Iris pigment epithelial cell (primary cell): ENCODE measurements around the gene NFKBIE.

Experiments used
- DNase-seq: peaks from one replicate; pipeline ENCODE4 v3.0.0-alpha.2; 2011; ENCODE audit warnings: low read depth

NFKBIE gene

DNA sequence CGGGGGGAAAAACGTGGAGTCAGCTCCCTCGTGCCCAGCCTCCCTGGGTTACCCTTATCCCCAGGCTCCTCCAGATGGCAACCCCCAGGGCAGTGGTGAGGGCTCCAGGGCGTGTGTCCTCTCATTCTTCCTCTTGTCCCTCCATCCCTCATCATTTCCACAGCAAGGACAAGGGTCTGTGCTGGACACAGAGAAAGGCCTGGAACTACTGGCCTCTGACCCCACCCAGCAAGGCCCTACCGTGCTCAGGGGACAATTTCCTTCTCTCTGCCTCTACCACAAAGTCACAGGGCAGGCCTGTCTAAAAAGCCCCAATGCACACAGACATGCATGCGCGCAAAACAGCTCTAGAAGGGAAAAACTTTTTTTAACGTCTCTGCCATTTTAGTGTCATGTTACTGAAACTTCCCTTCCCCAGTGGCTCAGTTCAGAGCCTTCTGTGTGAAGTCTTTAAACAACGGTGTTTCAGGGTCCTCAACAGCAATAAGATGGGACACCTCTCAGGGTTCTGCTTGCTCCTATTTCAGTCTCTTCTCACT, 7.0 kb downstream of the NFKBIE start:
- no peak for DNase-seq

DNA sequence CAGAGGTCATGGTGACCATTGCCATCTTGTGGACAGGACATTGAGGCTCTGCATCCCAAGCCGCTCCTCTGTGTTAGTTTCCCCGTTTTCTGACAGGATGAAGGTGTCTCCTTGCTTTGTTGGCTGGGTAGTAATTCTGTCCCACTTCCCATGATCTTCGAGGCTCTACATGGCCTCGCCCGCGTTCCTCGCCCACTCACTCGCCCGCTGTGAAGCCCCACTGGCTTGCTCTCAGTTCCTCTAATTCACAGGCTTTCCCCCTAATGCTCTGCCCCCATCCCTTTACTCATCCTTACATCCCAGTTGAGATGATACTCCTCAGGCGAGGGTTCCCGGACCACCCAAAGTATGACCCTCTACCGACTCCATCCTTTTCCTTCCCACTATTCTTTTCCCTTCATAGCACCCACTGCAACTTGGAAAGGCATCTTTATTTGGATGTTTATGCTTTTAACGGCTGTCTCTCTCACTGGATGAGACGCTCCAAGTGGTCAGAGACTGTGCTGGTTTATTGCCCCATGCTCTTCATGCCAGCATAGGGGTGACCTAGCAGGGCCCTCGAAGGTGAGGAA, 7.5 kb downstream of the NFKBIE start:
- no peak for DNase-seq

DNA sequence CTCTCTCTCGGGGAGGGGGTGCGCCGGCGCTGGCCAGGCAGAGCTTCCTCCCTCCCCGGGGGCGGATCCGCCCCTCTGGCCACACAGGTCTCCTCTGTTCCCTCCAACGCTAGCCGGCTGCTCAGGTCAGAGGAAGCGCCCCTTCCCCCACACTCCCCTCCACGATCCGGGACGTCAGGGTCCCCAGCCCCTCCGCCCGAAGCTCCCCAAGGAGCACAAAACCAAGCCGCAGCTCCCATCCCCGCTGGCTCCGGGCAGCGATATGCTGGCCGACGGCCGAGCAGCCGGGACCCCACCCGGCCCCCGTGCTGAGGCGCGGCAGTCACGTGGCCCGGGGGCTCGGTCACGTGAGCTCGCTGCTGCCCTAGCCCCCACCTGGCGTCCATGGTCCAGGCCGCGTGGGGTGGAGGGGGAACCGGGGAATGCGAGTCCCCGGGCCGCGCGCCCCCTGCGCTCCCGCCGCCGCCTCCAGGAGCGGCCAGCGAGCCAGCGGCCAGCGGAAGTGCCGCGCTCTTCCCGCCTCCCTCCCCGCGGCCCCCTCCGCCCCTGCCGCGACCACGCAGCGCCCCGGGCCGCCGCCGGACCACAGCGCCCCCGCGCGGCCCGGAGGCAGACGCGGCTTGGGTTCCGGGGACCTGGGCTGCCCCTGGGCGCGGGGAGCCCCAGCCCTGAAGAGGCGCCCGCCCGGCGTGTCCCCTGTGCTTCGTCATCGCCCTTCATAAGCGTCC, 8.2 kb downstream of the NFKBIE start, which contains the start of gene SLC35B2:
SLC35B2 (minus strand) TSS at position 504 of the 728 bp plus-strand sequence; CDS start at position 386, 118 bp downstream.
- DNase-seq, result peak; percentile 81

DNA sequence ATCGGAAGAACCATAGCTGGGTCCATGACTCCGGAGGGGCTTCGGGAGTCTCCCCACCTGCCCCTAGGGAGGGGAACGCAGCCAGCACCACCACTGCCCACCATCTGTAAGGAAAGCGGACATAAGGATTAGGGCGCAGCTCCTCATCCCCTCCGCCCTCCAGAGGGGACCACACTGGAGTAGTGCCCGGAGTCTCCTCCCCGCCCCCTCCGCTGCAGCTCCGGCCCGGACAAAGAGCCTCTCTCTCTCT, 8.7 kb downstream of the NFKBIE start:
- DNase-seq, result no peak

DNA sequence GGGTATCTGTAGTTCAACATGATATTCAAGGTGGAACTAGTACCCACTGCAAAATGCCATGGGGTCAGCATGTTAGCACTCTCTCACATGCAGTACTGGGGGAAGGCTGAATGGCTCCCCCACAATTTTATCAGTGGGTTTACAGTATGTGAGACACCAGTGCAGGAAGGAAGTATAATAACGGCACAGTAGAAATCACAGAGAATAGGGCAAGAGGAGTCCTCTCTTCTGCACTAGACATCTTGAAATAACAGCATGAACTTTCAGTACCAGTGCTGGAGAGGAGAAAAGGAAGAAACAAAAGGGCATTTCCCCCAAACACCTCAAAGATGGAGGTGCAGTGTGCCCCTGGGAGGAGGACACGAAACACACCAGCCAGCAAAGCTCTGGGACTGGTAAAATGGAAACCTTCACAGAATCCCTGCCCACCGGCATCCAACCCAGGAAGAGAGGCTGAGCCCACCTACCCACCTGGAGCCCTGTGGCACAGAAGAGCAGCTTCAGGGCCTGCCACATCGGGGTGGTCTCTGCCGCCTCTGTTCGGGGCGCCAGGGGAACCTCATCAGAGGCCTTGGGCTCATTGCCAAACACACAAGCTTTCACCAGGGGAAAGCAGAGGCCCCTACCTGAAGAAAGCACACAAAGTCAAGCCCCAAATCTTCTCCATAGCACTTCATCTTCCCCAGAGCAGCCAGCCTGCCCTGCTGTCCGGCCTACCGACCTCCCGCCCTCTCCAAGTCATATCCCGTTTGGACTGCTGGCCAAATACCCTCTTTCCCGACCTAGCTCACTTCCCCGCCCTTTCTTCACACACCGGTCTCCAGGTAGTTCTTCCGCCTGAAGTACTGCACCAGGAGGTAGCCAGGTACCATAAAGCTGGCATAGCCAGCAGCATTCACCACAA, 9.2 kb downstream of the NFKBIE start:
- no peak for DNase-seq

DNA sequence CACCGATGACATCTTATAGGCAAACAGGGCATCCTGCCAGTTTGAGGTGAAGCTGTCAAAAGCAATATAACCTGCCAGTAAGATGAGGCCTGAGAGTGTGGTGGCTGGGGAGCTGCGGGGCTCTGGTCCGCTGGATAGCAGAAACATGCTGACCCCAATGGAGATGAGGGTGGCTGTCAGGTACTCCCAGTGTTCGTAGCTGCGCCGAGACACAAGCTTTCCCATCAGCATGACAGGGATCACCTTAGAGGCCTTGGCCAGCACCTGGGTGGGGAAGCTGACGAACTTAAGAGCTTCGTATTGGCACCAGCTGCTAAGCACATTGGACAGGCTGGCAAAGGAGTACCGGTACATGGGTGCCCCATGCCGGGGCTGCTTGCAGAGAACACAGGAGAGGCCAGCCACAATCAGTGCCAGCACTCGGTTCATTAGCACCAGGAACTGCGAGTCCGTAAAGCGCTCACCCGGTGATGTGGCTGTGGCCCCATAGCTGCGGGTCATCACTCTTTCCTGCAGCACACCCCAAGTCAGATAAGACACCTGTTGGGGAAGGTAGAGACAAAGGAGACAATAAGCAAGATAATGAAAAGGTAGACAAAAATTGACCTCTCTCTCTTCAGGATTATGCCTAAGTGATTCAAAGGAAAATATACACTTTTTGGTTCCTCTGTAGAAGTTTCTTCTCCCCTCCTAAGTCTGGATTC, 10.1 kb downstream of the NFKBIE start:
- DNase-seq, result no peak

DNA sequence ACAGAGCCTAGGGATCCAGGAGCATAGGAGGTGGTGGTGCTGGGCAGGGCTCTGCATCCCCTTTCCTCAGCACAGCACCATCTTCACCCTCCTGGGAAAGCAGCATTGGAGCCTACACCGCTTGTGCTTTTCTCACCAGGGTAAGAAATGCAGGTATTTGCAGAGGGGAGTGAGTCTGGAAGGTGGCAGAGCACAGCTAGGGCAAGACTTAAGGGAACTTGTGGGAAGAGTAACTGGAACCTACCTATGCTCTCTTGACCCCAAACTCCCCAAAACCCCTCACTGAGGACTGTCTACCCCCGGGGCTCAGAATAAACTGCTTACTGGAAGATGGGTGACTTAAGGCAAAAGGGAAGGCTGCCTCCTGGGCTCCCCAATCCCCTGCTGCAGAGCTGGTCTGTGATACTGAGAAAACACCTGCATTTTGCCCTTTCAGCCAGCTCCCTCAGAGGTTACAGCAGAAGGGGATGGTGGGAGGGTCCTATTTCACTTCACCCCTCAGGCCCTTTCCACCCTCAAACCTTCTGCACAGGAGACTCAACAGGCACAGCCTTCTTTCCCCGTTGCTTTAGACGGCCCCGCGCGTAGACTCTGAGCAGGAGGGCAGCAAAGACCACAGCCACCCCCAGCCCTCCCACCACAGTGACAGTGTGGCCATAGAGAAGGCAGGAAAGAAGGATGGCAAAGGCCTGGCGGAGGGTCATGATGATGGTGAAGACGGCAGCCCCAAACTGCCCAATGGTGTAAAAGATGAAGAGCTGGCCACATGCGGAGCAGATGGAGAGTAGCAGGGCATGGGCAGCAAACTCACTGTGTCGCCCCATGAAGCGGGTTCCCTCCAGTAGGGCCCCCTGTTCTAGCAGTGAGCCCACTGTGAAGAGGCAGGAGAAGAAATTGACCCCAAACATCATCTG, 10.9 kb downstream of the NFKBIE start:
- no peak for DNase-seq

DNA sequence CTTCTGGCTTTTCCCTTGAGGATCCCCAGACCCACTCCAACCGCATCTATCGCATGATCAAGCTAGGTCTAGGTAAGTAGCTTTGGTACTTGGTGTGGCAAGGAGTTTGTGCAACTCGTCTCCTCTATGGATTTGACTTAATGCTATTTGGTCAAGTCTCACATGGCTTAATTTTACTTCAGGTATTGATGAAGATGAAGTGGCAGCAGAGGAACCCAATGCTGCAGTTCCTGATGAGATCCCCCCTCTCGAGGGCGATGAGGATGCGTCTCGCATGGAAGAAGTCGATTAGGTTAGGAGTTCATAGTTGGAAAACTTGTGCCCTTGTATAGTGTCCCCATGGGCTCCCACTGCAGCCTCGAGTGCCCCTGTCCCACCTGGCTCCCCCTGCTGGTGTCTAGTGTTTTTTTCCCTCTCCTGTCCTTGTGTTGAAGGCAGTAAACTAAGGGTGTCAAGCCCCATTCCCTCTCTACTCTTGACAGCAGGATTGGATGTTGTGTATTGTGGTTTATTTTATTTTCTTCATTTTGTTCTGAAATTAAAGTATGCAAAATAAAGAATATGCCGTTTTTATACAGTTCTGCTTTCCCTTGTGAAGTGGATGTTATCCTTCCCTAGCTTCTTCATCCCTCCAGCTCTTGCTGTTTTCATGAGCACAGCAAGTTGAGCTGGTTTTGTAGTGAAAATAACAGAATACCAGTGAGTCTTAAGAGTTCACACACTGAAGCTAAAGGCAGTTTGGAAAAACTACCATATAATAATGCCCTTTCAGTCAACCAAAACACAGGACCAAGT, 11.8 kb downstream of the NFKBIE start:
- no peak for DNase-seq

DNA sequence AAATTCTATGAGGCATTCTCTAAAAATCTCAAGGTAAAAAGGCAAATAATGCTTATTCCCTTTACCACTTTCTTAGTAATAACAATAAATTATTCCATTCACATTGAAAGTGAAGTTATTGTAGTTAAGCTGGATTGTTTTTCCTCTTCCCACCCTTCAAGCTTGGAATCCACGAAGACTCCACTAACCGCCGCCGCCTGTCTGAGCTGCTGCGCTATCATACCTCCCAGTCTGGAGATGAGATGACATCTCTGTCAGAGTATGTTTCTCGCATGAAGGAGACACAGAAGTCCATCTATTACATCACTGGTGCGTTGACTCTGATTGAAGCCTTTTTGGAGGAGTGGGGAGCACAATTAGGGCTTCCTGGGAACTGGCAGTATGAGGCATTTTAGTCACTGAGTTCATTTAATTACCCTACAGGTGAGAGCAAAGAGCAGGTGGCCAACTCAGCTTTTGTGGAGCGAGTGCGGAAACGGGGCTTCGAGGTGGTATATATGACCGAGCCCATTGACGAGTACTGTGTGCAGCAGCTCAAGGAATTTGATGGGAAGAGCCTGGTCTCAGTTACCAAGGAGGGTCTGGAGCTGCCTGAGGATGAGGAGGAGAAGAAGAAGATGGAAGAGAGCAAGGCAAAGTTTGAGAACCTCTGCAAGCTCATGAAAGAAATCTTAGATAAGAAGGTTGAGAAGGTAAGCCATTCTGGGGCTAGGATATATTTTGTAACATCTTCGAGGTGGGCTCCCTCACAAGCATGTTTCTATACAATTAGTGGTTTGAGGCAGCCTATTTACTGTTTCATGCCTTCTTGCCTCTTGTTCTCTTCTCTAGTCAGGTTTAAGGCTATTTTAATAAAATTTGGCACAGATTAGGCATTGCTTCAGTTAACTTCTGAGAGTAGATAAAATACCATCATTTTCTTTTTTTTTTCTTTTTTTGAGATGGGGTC, 13.5 kb downstream of the NFKBIE start:
- DNase-seq, result no peak

DNA sequence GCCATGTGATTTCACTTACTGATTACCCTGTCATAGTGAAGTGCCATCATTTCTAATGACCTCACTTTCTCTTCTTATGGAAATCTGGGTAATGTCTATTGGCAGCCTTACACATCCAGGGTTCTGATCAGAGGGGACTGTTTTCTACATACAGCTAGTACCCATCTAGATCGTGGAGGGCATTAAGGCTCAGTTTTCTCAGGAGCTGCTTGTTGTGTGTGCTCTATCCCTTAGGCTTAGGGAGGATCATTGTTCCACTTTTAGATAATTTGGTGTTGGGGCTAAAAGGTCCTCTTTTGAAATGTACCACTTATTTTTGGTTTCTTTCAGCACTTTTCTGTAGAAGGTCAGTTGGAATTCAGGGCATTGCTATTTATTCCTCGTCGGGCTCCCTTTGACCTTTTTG, 14.6 kb downstream of the NFKBIE start:
- no peak for DNase-seq

DNA sequence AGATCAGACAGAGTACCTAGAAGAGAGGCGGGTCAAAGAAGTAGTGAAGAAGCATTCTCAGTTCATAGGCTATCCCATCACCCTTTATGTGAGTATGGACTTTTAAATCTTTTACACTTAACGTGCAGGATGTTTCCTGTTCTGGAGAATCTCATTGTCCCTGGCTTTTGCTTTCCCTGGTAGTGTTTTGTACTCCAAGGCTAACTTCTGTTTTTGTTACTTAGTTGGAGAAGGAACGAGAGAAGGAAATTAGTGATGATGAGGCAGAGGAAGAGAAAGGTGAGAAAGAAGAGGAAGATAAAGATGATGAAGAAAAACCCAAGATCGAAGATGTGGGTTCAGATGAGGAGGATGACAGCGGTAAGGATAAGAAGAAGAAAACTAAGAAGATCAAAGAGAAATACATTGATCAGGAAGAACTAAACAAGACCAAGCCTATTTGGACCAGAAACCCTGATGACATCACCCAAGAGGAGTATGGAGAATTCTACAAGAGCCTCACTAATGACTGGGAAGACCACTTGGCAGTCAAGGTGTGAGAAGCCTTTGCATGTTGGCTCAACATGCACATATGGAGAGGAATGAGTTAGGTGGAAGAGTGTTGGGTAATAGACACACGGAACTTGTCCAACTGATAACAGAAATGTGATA, 15.2 kb downstream of the NFKBIE start:
- DNase-seq, result no peak

DNA sequence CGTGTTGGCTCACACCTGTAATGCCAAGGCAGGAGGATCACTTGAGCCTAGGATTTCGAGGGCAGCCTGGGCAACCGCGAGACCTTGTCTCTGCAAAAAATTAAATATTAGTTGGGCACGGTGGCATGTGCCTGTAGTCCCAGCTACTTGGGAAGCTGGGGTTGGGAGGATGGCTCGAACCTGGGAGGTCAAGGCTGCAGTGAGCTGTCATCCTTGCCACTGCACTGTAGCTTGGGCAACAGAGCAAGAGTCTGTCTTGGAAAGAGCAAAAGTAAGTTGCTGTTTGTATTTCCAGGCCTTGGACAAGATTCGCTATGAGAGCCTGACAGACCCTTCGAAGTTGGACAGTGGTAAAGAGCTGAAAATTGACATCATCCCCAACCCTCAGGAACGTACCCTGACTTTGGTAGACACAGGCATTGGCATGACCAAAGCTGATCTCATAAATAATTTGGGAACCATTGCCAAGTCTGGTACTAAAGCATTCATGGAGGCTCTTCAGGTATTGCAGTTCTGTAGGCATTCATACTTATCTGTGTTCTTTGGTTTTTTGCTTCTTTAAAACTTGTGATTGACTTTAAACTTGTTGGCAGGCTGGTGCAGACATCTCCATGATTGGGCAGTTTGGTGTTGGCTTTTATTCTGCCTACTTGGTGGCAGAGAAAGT, 16.1 kb downstream of the NFKBIE start:
- DNase-seq, result no peak

DNA sequence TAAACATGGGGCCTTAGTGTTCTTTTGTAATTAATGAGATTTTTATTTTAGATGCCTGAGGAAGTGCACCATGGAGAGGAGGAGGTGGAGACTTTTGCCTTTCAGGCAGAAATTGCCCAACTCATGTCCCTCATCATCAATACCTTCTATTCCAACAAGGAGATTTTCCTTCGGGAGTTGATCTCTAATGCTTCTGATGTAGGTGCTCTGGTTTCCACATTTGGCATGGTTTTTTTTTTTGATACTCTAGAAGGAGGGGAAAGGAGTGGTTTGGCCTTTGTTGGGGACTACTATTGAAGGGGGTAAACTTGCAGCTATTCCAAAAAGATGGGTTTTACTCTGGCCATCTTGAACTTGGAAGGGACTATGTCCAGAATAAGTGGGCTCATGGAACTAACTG, 16.8 kb downstream of the NFKBIE start:
- no peak for DNase-seq

DNA sequence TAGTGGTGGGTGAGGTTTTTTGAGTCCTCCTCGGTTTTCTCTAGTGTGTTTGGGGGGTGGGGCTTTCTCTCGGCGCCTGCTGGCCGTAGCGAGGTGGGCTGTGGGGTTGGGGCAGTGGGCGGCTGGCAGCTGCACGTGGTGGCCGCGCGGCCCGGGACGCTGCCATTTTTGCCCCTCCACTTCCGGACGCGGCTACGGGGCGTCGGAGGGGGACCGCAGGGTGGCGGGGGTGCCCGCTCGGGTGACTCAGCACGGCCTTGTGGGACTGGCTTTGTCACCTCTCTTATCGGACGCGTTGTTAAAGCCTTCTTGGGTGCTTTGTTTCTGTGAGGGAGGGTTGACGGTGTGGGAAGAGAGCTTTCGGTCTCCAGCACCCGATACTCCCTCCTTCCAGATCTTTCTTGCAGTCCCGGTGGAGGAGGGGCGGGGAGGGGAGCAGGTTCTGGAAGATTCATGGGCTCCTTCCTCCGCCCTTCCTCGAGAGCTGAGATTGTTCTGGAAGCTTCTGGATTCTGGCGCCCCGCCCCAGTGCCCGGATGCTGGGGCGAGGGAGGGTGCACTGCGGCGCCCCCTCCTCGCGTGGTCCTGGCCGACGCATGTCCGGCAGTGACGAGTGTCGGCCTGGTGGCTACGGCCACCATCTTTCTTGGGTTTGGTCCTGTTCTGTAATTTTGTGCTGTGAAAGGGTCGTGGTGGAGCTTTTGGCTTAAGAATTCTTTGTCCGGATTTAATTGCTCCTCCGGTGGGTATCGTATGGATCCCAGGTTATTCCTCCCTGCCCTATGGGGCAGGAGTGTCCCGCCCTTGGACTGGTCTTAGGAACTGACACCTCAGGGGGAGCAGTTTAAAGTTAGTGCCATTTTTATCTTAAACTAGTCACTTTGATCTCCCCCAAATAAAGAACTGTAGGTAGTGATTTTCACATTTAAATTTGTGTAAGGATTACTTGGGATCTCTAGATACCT, 17.7 kb downstream of the NFKBIE start:
- peak; percentile 55 for DNase-seq

DNA sequence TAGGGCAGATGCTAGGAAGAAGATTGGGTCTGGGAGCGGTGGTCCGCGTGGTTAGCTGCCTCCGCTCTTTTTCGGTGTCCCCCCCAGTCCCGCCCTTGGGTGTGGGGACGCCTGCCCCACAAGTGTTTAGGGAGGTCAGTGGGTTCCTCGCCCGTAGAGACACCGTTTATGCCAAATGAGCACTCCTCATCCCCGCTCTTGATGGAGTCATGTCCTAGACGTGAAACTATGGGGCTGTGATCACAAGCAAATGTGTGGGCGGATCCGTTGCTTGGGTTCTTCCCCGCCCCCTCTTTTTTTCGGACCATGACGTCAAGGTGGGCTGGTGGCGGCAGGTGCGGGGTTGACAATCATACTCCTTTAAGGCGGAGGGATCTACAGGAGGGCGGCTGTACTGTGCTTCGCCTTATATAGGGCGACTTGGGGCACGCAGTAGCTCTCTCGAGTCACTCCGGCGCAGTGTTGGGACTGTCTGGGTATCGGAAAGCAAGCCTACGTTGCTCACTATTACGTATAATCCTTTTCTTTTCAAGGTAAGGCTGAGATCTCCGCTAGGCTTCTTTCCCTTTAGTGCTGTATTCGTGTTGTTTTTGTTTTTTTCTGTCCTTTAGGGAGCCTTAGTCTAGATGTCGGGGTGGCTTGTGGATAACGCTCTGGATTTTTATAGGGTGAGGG, 18.6 kb downstream of the NFKBIE start, which contains the start of gene HSP90AB1:
HSP90AB1 (plus strand) TSS at position 439 of the 675 bp plus-strand sequence. CDS start 1,529 bp downstream, outside the sequence.
- DNase-seq, result peak; percentile 99
